ENCODE results near the gene AKAP1. TPM values are rescaled to one million over a fixed set of nuclear protein-coding genes. Genes with fewer than 3 reads are reported as not detected.

Gene AKAP1
- total RNA-seq, 1 experiment from 2014 or later = 3.4 TPM

DNA sequence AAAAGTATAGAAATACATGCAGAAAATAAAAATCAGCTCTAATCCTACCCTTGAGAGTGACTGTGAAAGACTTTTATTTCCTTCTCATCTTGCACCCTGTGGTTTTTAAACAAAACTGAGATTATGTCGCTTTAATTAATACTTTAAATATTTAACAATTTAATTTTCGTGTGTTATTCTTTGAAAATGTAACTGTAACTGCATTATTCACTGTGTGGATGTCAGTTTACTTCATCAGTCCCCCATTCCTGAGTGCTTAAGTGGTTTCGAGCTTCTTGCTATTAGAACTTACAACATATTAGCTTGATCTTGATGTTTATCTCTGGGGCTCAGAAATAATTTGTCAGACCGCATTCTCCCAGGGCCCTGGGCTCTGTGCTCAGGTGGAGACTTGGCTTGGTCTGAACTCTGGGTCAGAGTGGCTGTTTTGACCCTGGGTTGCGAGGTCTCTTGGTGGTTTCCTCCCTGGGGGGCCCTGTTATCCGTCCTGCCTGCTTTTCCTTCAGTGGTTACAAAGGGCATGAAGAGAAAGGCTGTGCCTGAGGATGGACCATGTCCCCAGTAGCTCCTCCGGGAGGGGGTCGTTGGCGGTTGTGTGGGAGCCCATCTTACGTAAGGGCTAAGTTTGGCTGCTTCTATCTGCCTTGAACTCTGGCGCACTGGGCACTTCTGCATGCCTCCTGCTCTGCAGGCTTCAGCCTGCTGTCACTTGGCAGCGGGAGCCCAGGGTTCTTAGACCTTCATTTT lies 25.7 kb downstream of the AKAP1 start:
- no peaks in the 10 kb centered on the region for H3K27me3 ChIP-seq
- H3K4me3 ChIP-seq = no peak overlapping the region
- no peaks in the 10 kb centered on the region for H3K9me3 ChIP-seq
- H3K36me3 ChIP-seq = peaks cover 46% of the 10 kb centered on the region
- no peak for DNase-seq

DNA sequence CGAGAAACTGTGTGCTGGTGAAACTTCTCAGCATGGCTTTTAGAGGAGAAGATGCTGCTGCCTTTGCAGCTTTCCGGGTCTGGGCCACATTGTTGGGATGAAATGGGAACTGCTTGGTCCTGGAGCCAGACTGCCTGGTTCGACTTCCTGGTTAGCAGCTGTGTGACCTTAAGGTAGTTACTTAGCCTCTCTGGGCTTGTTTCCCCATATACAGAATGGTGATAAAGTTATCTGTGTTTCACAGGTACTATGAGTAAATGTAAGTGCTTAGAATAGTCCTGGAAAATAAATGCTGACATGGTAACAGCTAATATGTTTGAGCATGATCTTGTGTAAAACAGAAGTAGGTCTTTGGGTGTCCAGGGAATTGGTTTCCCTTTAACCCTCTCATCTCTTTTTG lies 26.3 kb downstream of the AKAP1 start:
- H3K27me3 ChIP-seq = no peaks in the 10 kb centered on the region
- no peak for DNase-seq
- H3K36me3 ChIP-seq = peaks cover 48% of the 10 kb centered on the region
- no peaks in the 10 kb centered on the region for H3K9me3 ChIP-seq
- H3K4me3 ChIP-seq = no peak overlapping the region

DNA sequence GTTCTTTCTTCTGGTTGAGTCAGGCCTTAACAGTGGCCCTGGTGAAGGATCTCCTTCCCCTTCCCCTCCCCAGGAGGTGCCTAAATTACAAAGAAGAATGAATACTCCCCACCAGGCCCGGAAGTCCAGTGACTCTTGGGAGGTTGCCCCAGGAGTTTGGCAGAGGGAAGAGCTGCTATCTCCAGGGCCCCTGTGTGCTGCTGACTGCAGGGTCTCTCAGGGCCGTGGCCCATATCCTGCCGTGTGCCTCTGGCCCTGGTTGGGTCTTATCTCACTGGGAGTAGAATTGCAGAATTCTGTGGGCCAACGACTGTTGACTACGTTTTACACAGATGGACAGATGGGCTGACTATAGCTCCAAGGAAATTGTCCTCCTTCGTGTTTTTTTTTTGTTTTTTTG lies 28.0 kb downstream of the AKAP1 start:
- no peak for DNase-seq
- H3K27me3 ChIP-seq = no peaks in the 10 kb centered on the region
- H3K36me3 ChIP-seq = peaks cover 45% of the 10 kb centered on the region
- H3K4me3 ChIP-seq = no peak overlapping the region
- H3K9me3 ChIP-seq = no peaks in the 10 kb centered on the region

DNA sequence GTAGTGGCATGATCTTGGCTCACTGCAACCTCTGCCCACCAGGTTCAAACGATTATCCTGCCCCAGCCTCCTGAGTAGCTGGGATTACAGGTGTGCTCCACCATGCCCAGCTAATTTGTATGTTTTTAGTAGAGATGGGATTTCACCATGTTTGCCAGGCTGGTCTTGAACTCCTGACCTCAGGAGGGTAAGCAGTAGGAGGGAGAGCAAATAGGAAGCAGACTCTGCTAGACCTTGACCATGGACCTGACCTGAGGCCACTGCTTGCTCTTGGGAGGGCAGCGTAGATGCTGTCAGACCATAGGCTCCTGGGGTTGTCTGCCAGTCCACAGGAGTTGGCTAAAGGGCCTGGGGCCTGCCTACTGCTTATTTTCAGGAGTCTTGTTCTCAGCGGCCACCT lies 28.6 kb downstream of the AKAP1 start:
- no peak for DNase-seq
- Histone ChIP-seq H3K27me3 (no peaks in the 10 kb centered on the region), H3K9me3 (no peaks in the 10 kb centered on the region), H3K36me3 (peaks cover 47% of the 10 kb centered on the region), H3K4me3 (no peak overlapping the region)

DNA sequence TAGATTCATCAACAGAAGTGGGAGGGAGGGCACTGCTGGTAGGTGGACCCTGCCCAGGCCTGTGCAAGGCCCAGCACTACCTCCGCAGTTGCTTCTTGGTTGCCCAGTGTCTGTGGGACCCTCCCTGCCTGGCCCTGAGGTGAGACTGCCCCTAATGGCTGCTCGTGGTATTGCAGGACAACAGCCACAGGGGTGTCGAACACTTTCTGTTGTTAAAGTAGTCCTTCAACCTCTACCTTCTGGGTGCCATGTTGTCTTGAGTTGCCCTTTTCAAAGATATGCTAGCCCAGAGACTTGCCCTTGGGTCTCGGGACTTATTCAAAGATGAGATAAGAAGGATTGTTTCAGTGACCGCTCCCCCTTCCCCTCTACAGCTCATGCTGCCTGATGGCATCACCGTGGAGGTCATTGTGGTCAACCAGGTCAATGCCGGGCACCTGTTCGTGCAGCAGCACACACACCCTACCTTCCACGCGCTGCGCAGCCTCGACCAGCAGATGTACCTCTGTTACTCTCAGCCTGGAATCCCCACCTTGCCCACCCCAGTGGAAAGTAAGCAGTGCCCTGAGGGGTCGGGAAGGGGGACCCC lies 29.1 kb downstream of the AKAP1 start:
- DNase-seq = peak; percentile 27
- H3K9me3 ChIP-seq = no peaks in the 10 kb centered on the region
- H3K36me3 ChIP-seq = peaks cover 51% of the 10 kb centered on the region
- H3K27me3 ChIP-seq = no peaks in the 10 kb centered on the region
- no peak overlapping the region for H3K4me3 ChIP-seq

DNA sequence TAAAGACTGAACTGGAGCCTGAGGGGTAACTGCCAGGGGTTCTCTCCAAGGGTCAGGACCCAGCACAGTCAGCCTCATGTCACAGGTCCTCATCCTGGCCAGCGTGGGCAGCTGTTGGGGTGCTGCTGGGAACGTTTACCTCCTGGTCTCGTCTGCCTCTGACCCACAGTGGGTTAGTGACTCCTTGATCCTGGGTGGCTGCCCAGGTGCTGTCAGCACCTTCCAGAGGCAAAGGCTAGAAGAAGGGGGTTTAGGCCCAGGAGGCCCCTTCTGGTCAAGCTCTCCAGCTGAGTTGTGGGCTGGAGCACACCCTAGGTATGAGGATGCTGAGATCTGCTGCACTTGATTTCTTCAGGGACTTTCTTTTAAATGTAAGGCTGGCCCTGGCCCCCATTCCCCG lies 30.3 kb downstream of the AKAP1 start:
- DNase-seq = no peak
- Histone ChIP-seq H3K27me3 (no peaks in the 10 kb centered on the region), H3K4me3 (no peak overlapping the region), H3K9me3 (no peaks in the 10 kb centered on the region), H3K36me3 (peaks cover 54% of the 10 kb centered on the region)

DNA sequence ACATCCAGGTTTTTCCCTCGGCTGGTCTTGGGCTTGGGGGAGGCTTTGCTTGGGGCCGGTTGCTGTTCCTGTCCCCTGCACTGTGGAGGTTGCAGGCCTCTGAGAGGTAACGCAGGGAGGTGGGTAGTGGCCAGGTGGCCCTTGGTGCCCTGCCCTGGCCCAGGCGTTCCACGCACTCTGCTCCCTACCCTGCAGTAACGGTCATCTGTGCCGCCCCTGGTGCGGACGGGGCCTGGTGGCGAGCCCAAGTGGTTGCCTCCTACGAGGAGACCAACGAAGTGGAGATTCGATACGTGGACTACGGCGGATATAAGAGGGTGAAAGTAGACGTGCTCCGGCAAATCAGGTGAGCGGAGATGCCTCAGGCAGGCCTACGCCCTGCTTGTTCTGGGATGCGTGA lies 30.9 kb downstream of the AKAP1 start:
- Histone ChIP-seq H3K27me3 (no peaks in the 10 kb centered on the region), H3K9me3 (no peaks in the 10 kb centered on the region), H3K36me3 (peaks cover 54% of the 10 kb centered on the region), H3K4me3 (no peak overlapping the region)
- DNase-seq = no peak

DNA sequence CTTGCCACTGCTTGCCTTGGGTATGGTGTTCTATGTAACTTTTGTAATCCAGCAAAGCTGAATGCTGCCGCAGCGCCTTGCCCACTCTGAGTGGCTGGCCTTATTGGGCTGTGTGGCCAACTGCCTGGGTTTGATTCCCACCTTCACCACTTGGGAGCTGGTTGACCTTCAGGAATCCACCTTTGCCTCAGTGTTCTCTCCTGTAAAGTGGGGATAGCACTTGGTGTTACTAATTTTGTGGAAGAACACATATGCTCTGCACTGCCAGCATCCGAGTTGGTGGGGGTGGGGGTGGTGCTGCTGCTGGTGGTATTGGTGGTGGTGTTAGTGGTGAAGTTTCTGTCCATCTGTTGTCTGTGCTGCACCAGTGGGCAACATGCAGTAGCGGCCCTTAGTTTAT lies 32.8 kb downstream of the AKAP1 start:
- Histone ChIP-seq H3K9me3 (no peaks in the 10 kb centered on the region), H3K27me3 (no peaks in the 10 kb centered on the region), H3K4me3 (no peak overlapping the region), H3K36me3 (peaks cover 56% of the 10 kb centered on the region)
- no peak for DNase-seq

DNA sequence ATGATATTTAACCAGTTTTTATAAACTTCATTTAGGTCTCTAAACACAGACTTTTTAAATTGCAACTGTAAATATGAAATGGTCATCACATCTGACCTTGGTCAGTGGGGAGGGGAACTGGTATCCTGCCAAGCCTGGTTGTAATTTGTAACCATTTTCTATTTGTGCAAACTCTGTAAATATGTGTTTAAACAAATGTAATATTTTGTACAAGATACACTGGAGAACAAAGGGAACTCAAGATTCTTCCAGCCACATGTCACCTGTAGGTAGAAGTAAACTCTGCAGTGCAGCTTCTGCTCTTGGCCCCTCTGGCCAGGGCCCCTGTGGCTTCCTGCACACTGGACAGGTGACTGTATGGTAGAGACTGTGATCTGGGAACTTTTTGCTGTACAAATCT lies 35.8 kb downstream of the AKAP1 start:
- Histone ChIP-seq H3K36me3 (peaks cover 40% of the 10 kb centered on the region), H3K27me3 (no peaks in the 10 kb centered on the region), H3K9me3 (no peaks in the 10 kb centered on the region), H3K4me3 (no peak overlapping the region)
- no peak for DNase-seq

DNA sequence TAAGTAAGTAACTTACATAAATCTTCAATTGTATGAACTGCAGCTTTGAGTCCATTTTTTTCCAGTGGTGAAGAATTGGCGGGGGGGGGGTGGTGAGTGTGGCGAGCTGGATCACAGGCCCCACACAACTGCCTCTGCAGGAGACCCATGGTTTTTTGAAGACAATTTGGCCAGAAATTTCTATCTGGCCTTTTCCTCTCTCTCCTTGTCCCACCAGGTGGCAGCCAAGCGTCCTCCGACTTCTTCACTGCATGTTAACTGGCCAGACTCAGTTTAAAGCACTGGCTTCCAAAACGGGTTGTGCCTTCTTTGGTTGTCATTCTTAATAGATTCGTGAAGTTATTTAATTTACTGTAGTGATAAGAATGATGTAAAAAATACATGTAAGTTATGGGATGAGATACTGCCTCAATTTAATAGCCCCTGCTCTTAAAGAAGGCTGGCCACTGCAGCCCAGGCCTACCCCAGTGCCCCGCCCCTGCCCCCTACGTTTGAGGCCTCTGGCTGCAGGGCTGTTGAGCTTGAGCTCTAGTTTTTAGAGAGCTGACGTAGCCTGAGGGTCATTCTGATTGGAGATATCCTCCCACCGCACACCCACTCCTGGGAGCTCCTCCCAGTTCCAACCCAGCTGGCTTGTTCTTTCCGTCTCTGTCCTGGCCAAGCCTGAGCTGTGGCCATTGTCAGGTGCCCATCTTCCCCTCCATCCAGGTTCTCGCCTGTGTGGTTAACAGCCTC lies 36.4 kb downstream of the AKAP1 start:
- no peak for DNase-seq
- H3K4me3 ChIP-seq = no peak overlapping the region
- H3K36me3 ChIP-seq = peaks cover 35% of the 10 kb centered on the region
- H3K9me3 ChIP-seq = no peaks in the 10 kb centered on the region
- H3K27me3 ChIP-seq = no peaks in the 10 kb centered on the region

DNA sequence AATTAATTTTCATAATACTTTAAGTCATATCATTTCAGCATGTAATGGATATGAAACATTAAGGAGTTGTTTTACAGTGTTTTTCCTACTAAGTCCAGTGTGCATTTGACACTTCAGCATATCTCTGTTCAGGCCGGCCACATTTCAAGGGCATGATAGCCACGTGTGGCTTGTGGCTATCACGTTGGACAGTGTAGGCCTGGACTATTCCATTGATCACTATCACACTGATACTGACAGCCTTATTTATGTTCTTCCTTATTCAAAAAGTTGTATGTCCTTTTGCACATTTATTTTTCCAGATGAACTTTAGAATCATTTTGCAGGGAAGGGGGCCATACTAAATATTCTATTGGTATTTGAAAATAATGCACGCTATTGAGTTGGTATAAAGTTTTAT lies 39.0 kb downstream of the AKAP1 start:
- no peak for DNase-seq
- H3K27me3 ChIP-seq = no peaks in the 10 kb centered on the region
- no peak overlapping the region for H3K4me3 ChIP-seq
- H3K9me3 ChIP-seq = no peaks in the 10 kb centered on the region
- peaks cover 20% of the 10 kb centered on the region for H3K36me3 ChIP-seq

DNA sequence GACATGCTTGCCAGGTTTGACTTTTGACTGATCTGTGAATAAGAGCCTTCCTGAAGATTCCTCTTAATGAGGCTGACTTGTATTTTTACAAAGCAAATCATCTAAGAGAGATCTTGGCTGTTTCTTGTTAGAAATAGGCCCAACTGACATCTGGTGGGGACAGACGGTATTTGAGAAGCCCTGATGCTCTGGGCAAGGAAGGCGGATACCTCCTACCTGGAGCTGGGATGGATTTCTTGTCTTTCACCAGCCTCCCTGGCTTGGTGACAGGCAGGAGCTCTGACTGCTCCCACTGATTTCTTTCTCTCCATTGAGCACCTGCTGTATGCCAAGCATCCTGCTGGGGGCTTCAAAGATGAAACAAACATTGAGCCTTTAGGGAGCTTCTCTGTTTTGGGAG lies 40.4 kb downstream of the AKAP1 start:
- Histone ChIP-seq H3K27me3 (no peaks in the 10 kb centered on the region), H3K36me3 (peaks cover 12% of the 10 kb centered on the region), H3K4me3 (no peak overlapping the region), H3K9me3 (no peaks in the 10 kb centered on the region)
- DNase-seq = no peak

DNA sequence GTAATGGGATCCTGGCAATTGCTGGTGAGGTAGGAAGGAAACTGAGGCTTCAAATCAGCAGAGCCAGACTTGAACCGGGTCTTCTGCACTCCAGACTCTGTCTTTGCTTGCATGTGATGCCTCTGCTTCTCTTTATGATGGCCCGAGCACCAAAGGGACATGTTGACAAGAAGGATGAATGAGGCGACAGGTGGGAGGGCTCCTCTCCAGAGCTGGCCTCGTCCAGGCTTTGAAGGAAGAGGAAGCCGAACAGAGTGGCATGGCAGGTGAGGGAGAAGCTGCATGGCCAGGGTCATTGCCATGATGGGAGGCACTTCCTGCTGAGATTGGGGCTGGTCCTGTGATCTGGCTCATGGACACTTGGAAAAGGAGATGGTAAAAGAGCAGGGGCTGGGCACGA lies 40.8 kb downstream of the AKAP1 start:
- no peak for DNase-seq
- Histone ChIP-seq H3K4me3 (no peak overlapping the region), H3K27me3 (no peaks in the 10 kb centered on the region), H3K36me3 (peaks cover 12% of the 10 kb centered on the region), H3K9me3 (no peaks in the 10 kb centered on the region)

DNA sequence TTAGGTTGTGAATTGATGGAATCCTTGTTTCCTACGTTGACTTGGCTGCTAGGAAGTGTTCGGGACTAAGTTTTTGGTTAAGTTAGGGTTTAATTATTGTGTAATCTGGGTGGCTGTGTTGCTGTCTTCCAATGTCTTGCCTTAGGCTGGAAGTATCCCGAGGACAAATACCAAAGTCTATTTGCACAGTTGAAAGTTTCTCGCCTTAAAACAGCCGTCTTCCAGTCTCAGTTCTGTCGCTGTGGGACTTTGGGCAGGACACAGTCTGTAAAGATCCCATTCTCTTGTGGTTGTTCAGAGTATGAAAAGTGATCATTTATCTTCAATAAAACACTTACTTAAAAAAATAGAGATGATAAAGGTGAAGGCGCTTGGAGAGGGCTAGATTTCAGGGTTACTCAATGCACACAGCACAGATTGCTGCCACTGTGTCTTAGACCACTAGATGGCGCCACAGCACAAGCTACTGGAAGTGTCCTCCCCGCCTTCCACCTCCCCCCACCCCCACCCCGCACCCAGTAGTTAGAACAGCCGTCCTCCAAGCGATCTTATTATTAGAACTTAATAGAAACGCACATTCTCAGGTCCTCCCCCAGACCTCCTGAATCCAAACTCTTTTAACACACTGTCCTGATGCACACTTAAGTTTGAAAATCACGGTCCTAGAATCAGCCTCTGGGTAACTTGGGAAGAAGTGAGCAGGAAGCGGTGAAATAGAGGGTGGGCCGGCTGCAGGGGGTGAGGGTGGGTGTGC lies 45.8 kb downstream of the AKAP1 start:
- Histone ChIP-seq H3K9me3 (no peaks in the 10 kb centered on the region), H3K4me3 (no peak overlapping the region), H3K36me3 (no peaks in the 10 kb centered on the region), H3K27me3 (no peaks in the 10 kb centered on the region)
- DNase-seq = peak; percentile 66

DNA sequence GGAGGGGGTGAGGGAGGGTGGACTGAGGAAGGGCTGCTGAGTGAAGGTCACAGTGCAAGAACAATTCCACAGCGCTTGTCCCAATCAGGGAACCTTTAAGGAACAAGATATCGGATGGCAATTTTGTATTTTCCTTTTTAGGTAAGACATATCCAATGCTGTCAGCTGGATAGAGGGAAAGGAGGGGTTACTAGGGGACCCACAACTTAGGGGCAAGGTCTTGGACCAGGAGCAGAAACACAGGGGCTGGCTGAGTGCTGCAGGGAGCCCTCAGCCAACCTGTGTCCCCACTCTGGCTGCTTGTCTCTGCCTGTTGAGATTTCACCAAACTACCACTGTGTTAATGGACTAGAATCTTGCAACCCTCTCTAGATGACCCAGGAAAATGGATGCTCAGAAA lies 47.6 kb downstream of the AKAP1 start:
- no peaks in the 10 kb centered on the region for H3K36me3 ChIP-seq
- no peaks in the 10 kb centered on the region for H3K27me3 ChIP-seq
- H3K4me3 ChIP-seq = no peak overlapping the region
- H3K9me3 ChIP-seq = no peaks in the 10 kb centered on the region
- DNase-seq = no peak

DNA sequence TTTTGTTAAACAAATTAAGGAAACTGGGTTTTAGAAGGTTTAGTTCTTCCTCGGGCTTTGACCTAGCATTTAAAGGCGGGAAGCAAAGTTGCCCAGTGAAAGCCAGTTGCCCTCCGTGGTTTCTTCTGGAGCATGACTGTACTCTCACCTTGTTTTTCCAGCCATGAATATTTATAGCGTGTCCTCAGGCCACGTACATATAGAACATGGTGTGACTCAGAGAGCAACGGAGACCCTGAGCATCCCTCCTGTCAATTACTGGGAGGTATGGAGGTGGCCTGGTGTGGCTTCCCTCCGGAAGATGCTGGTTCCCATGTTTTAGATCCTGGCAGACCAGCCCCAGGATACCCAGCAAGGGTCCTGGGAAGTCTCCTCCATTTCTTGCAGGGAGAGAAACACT lies 48.4 kb downstream of the AKAP1 start:
- no peak for DNase-seq
- Histone ChIP-seq H3K36me3 (no peaks in the 10 kb centered on the region), H3K4me3 (no peak overlapping the region), H3K9me3 (no peaks in the 10 kb centered on the region), H3K27me3 (no peaks in the 10 kb centered on the region)
